GM10266 (cell line): Measurements from ENCODE around the gene CNIH3.

Experiments
- DNase-seq: peaks from one replicate; pipeline ENCODE4 v3.0.0; 2012; ENCODE audit errors: extremely low spot score
- CTCF ChIP-seq: IDR thresholded peaks from 2 replicates; pipeline ENCODE4 v1.5.1; 2012; ENCODE audit warnings: mild to moderate bottlenecking, low read depth; ENCODE audit not compliant: control insufficient read depth, insufficient read depth; ENCODE audit errors: missing control alignments

Gene CNIH3

GRCh38 chr1:224635356-224635755 lies 19.2 kb downstream of the CNIH3 start:
- DNase-seq = no peak
- TF ChIP-seq CTCF = no peak

- DNase-seq = no peak
- TF ChIP-seq CTCF = no peak
These were observed 21.4 kb downstream of the CNIH3 start for GRCh38 chr1:224637515-224637914.

- no peak for TF ChIP-seq CTCF
- no peak for DNase-seq
These were observed 21.8 kb downstream of the CNIH3 start for GRCh38 chr1:224637936-224638335.

- no peak for DNase-seq
- TF ChIP-seq CTCF = no peak
These were observed 23.4 kb downstream of the CNIH3 start for GRCh38 chr1:224639426-224639975.

GRCh38 chr1:224640018-224640417 lies 23.9 kb downstream of the CNIH3 start:
- no peak for DNase-seq
- no peak for TF ChIP-seq CTCF

- DNase-seq = no peak
- no peak for TF ChIP-seq CTCF
These were observed 24.5 kb downstream of the CNIH3 start for GRCh38 chr1:224640587-224640986.

- no peak for DNase-seq
- peak; percentile 14 for TF ChIP-seq CTCF
These were observed 24.9 kb downstream of the CNIH3 start for GRCh38 chr1:224641030-224641429.
